HepG2 (cell line): ENCODE measurements around the gene EEFSEC. TPM values are rescaled to one million over a fixed set of nuclear protein-coding genes. Genes with fewer than 3 reads are reported as not detected.

Experiments used
- AKNA ChIP-seq: sonication (generic); formaldehyde crosslinking; IDR thresholded peaks from 2 replicates; pipeline ENCODE4 v1.4.0; 2020; ENCODE audit warnings: missing genetic modification reagents, borderline replicate concordance
- CERS6 ChIP-seq: sonication (generic); formaldehyde crosslinking; IDR thresholded peaks from 2 replicates; pipeline ENCODE4 v1.5.0; 2020; ENCODE audit warnings: missing genetic modification reagents
- ELF3 ChIP-seq: IDR thresholded peaks from 2 replicates; pipeline ENCODE4 v1.6.1; 2016; ENCODE audit warnings: missing genetic modification reagents, missing compliant biosample characterization
- HDAC6 ChIP-seq: fragments of 200-600 bp; sonication (generic); IDR thresholded peaks from 2 replicates; pipeline ENCODE4 v1.7.0; 2017; ENCODE audit warnings: mild to moderate bottlenecking, antibody characterized with exemption, low read length, low read depth
- HOXA9 ChIP-seq: sonication (generic); formaldehyde crosslinking; IDR thresholded peaks from 2 replicates; pipeline ENCODE4 v1.8.1; 2022; ENCODE audit warnings: missing genetic modification reagents, mild to moderate bottlenecking, moderate library complexity, borderline replicate concordance
- KLF16 ChIP-seq, 2 experiments: sonication (generic) in 1 of 2; formaldehyde crosslinking in 1 of 2; IDR thresholded peaks; 2 replicates each; pipeline versions ENCODE4 v1.6.1 to v1.8.0; 2016 to 2023; ENCODE audit warnings: missing genetic modification reagents in 2 of 2, missing compliant biosample characterization in 1 of 2
- MTA1 ChIP-seq: sonication (generic); formaldehyde crosslinking; IDR thresholded peaks from 2 replicates; pipeline ENCODE4 v1.4.0; 2020; ENCODE audit warnings: missing genetic modification reagents, mild to moderate bottlenecking, borderline replicate concordance
- RBM22 ChIP-seq: fragments of 200-400 bp; formaldehyde crosslinking; optimal IDR thresholded peaks from 2 replicates; pipeline ENCODE3; 2017; ENCODE audit warnings: mild to moderate bottlenecking, low read length, moderate library complexity
- SRSF9 ChIP-seq: fragments of 200-400 bp; formaldehyde crosslinking; IDR thresholded peaks from 2 replicates; pipeline ENCODE4 v1.6.1; 2018; ENCODE audit warnings: borderline replicate concordance, mild to moderate bottlenecking, low read depth, low read length; ENCODE audit not compliant: insufficient read depth, poor library complexity, severe bottlenecking
- SYNCRIP ChIP-seq: fragments of 200-400 bp; formaldehyde crosslinking; IDR thresholded peaks from 2 replicates; pipeline ENCODE4 v1.6.1; 2018; ENCODE audit warnings: mild to moderate bottlenecking, low read depth, low read length; ENCODE audit not compliant: insufficient read depth
- WIZ ChIP-seq: sonication (generic); formaldehyde crosslinking; IDR thresholded peaks from 2 replicates; pipeline ENCODE4 v1.5.1; 2020; ENCODE audit warnings: mild to moderate bottlenecking, missing genetic modification reagents
- ZBTB49 ChIP-seq: sonication (generic); formaldehyde crosslinking; IDR thresholded peaks from 2 replicates; pipeline ENCODE4 v1.4.0; 2020; ENCODE audit warnings: missing genetic modification reagents, borderline replicate concordance
- ZBTB7B ChIP-seq: sonication (generic); formaldehyde crosslinking; IDR thresholded peaks from 2 replicates; pipeline ENCODE4 v1.4.0; 2020; ENCODE audit warnings: missing genetic modification reagents
- ZNF160 ChIP-seq: sonication (generic); formaldehyde crosslinking; IDR thresholded peaks from 2 replicates; pipeline ENCODE4 v1.8.0; 2022; ENCODE audit warnings: mild to moderate bottlenecking, inconsistent platforms, missing genetic modification reagents
- ZNF274 ChIP-seq: sonication (generic); formaldehyde crosslinking; IDR thresholded peaks from 2 replicates; pipeline ENCODE4 v1.5.1; 2020; ENCODE audit warnings: mild to moderate bottlenecking, missing genetic modification reagents
- ZNF550 ChIP-seq: sonication (generic); formaldehyde crosslinking; IDR thresholded peaks from 2 replicates; pipeline ENCODE4 v1.4.0; 2020; ENCODE audit warnings: mild to moderate bottlenecking, missing genetic modification reagents, borderline replicate concordance
- ZNF570 ChIP-seq: sonication (generic); formaldehyde crosslinking; IDR thresholded peaks from 2 replicates; pipeline ENCODE4 v1.4.0; 2020; ENCODE audit warnings: mild to moderate bottlenecking, missing genetic modification reagents, borderline replicate concordance
- ZNF672 ChIP-seq: sonication (generic); formaldehyde crosslinking; IDR thresholded peaks from 2 replicates; pipeline ENCODE4 v1.8.1; 2022; ENCODE audit warnings: missing genetic modification reagents
- ZNF800 ChIP-seq: sonication (generic); formaldehyde crosslinking; IDR thresholded peaks from 2 replicates; pipeline ENCODE4 v1.4.0; 2020; ENCODE audit warnings: missing genetic modification reagents
- polyA plus RNA-seq, 8 experiments: library from polyadenylated mRNA; depleted of rRNA in 3 of 8; stranded (reverse) in 7 of 8; unstranded in 1 of 8; fragments of >200 nt; fragmentation: Illumina TruSeq in 4 of 8; extraction: Trizol in 4 of 8; gene quantifications; 2 replicates each; pipeline versions ENCODE4 v1.2.1 to v1.2.3, GENCODE V29; 2011 to 2016; ENCODE audit warnings: low read depth in 4 of 8, missing spikeins in 1 of 8, mixed read lengths in 1 of 8; ENCODE audit not compliant: insufficient read depth in 1 of 8
- total RNA-seq, 5 experiments: library from RNA; depleted of rRNA; stranded (reverse); fragments of >200 nt; fragmentation: Illumina TruSeq; extraction: Trizol; gene quantifications; 2 replicates each; pipeline ENCODE4 v1.2.3, GENCODE V29; 2016; ENCODE audit warnings: low read depth in 1 of 5

The EEFSEC gene
- total and polyA plus RNA-seq, 2 of the 13 experiments (the other 11 are each of a cell fraction or from before 2014, with no cell fraction given): 6.4 to 24.2 TPM

GRCh38 chr3:128353991-128354687, 200.9 kb downstream of the EEFSEC start (continued):
- TF ChIP-seq ZNF800 (no peak), WIZ (CRISPR knock-in tag) (no peak), ELF3 (CRISPR knock-in tag) (peak; percentile 49), ZBTB7B (CRISPR knock-in tag) (peak; percentile 73; the same call in 1 of the 2 replicates), ZNF570 (CRISPR knock-in tag) (no peak), AKNA (no peak), ZNF160 (CRISPR knock-in tag) (no peak), HOXA9 (CRISPR knock-in tag) (no peak), CERS6 (CRISPR knock-in tag) (no peak), RBM22 (no peak), ZBTB49 (CRISPR knock-in tag) (no peak), MTA1 (CRISPR knock-in tag) (no peak), ZNF550 (no peak), SYNCRIP (no peak), ZNF672 (no peak), ZNF274 (CRISPR knock-in tag) (no peak), SRSF9 (no peak), KLF16 (CRISPR knock-in tag; IDR thresholded peaks at IDR 0.05) (no peak), HDAC6 (no peak)
